IPS-15b (cell line): ENCODE results near the gene MEX3C.
A peak's percentile ranks its signal among the peaks of the same experiment; 100 is the strongest.

Source experiments
- H3K27me3 ChIP-seq: one replicate; pipeline ENCODE4 v1.6.1; 2013; ENCODE audit warnings: low read length; ENCODE audit not compliant: control insufficient read depth, insufficient read depth
- H3K36me3 ChIP-seq: one replicate; pipeline ENCODE4 v1.6.1; 2013; ENCODE audit warnings: low read length; ENCODE audit not compliant: control insufficient read depth, insufficient read depth
- H3K4me1 ChIP-seq: one replicate; pipeline ENCODE4 v1.6.1; 2013; ENCODE audit warnings: mild to moderate bottlenecking, low read length; ENCODE audit not compliant: control insufficient read depth, insufficient read depth
- H3K4me3 ChIP-seq: one replicate; pipeline ENCODE4 v1.5.1; 2013; ENCODE audit warnings: low read depth, low read length
- H3K9ac ChIP-seq: one replicate; pipeline ENCODE4 v1.6.1; 2013; ENCODE audit warnings: low read depth, mild to moderate bottlenecking, low read length
- H3K9me3 ChIP-seq: one replicate; pipeline ENCODE4 v1.6.1; 2013; ENCODE audit warnings: mild to moderate bottlenecking, low read length; ENCODE audit not compliant: control insufficient read depth, insufficient read depth

The MEX3C gene

GRCh38 chr18:51185075-51185474 lies 12.4 kb downstream of the MEX3C start:
- H3K9ac ChIP-seq, result no peak overlapping the region
- peaks cover 14% of the 10 kb centered on the region for H3K4me1 ChIP-seq
- H3K9me3 ChIP-seq, result no peaks in the 10 kb centered on the region
- no peaks in the 10 kb centered on the region for H3K27me3 ChIP-seq
- H3K4me3 ChIP-seq, result no peak overlapping the region
- no peaks in the 10 kb centered on the region for H3K36me3 ChIP-seq

GRCh38 chr18:51184091-51184457 lies 13.4 kb downstream of the MEX3C start:
- Histone ChIP-seq H3K27me3 (no peaks in the 10 kb centered on the region), H3K36me3 (no peaks in the 10 kb centered on the region), H3K4me3 (no peak overlapping the region), H3K4me1 (peaks cover 11% of the 10 kb centered on the region), H3K9me3 (no peaks in the 10 kb centered on the region), H3K9ac (no peak overlapping the region)

- H3K4me1 ChIP-seq, result peaks cover 11% of the 10 kb centered on the region
These were observed 13.9 kb downstream of the MEX3C start for GRCh38 chr18:51183372-51184090.

GRCh38 chr18:51182824-51183223 lies 14.7 kb downstream of the MEX3C start:
- Histone ChIP-seq H3K36me3 (no peaks in the 10 kb centered on the region), H3K4me1 (peaks cover 7% of the 10 kb centered on the region), H3K4me3 (no peak overlapping the region), H3K27me3 (no peaks in the 10 kb centered on the region), H3K9me3 (no peaks in the 10 kb centered on the region), H3K9ac (no peak overlapping the region)

More at GRCh38 chr18:51183372-51184090, 13.9 kb downstream of the MEX3C start:
- H3K9me3 ChIP-seq, result no peaks in the 10 kb centered on the region
- no peak overlapping the region for H3K9ac ChIP-seq
- H3K27me3 ChIP-seq, result no peaks in the 10 kb centered on the region
- no peak overlapping the region for H3K4me3 ChIP-seq
- H3K36me3 ChIP-seq, result no peaks in the 10 kb centered on the region

- Histone ChIP-seq H3K27me3 (no peaks in the 10 kb centered on the region), H3K9ac (peak overlapping the region; percentile 9)
These were observed 25.7 kb downstream of the MEX3C start for GRCh38 chr18:51171625-51172259.

GRCh38 chr18:51171223-51171622 lies 26.3 kb downstream of the MEX3C start:
- Histone ChIP-seq H3K36me3 (peaks cover 7% of the 10 kb centered on the region), H3K27me3 (no peaks in the 10 kb centered on the region), H3K9ac (no peak overlapping the region), H3K4me3 (no peak overlapping the region), H3K4me1 (peaks cover 12% of the 10 kb centered on the region), H3K9me3 (no peaks in the 10 kb centered on the region)

More at GRCh38 chr18:51171625-51172259, 25.7 kb downstream of the MEX3C start:
- Histone ChIP-seq H3K4me1 (peaks cover 12% of the 10 kb centered on the region), H3K9me3 (no peaks in the 10 kb centered on the region), H3K36me3 (peaks cover 12% of the 10 kb centered on the region), H3K4me3 (no peak overlapping the region)

GRCh38 chr18:51170664-51171063 lies 26.8 kb downstream of the MEX3C start:
- Histone ChIP-seq H3K27me3 (no peaks in the 10 kb centered on the region), H3K9me3 (no peaks in the 10 kb centered on the region), H3K9ac (no peak overlapping the region), H3K4me3 (no peak overlapping the region), H3K4me1 (peaks cover 12% of the 10 kb centered on the region), H3K36me3 (peaks cover 3% of the 10 kb centered on the region)

GRCh38 chr18:51169731-51170130 lies 27.8 kb downstream of the MEX3C start:
- Histone ChIP-seq H3K4me3 (no peak overlapping the region), H3K4me1 (peaks cover 15% of the 10 kb centered on the region), H3K9ac (no peak overlapping the region), H3K27me3 (no peaks in the 10 kb centered on the region), H3K9me3 (no peaks in the 10 kb centered on the region), H3K36me3 (no peaks in the 10 kb centered on the region)

GRCh38 chr18:51168960-51169662 lies 28.4 kb downstream of the MEX3C start:
- Histone ChIP-seq H3K4me3 (no peak overlapping the region), H3K36me3 (no peaks in the 10 kb centered on the region), H3K9ac (no peak overlapping the region), H3K4me1 (peaks cover 18% of the 10 kb centered on the region), H3K27me3 (no peaks in the 10 kb centered on the region), H3K9me3 (no peaks in the 10 kb centered on the region)

GRCh38 chr18:51168026-51168742 lies 29.3 kb downstream of the MEX3C start:
- no peaks in the 10 kb centered on the region for H3K27me3 ChIP-seq
- H3K36me3 ChIP-seq, result no peaks in the 10 kb centered on the region
- no peaks in the 10 kb centered on the region for H3K9me3 ChIP-seq
- H3K4me1 ChIP-seq, result peaks cover 18% of the 10 kb centered on the region
- H3K9ac ChIP-seq, result no peak overlapping the region
- no peak overlapping the region for H3K4me3 ChIP-seq

- peaks cover 11% of the 10 kb centered on the region for H3K4me1 ChIP-seq
These were observed 32.2 kb downstream of the MEX3C start for GRCh38 chr18:51165296-51165695.

More at GRCh38 chr18:51165296-51165695, 32.2 kb downstream of the MEX3C start:
- no peaks in the 10 kb centered on the region for H3K9me3 ChIP-seq
- no peaks in the 10 kb centered on the region for H3K27me3 ChIP-seq
- no peak overlapping the region for H3K4me3 ChIP-seq
- no peak overlapping the region for H3K9ac ChIP-seq
- no peaks in the 10 kb centered on the region for H3K36me3 ChIP-seq
